ENCODE data around the gene CHST6. TPM values are rescaled to one million over a fixed set of nuclear protein-coding genes. Genes with fewer than 3 reads are reported as not detected.

The CHST6 gene
- total and polyA plus RNA-seq, 2 of the 8 experiments (the other 6 are each of a cell fraction or from before 2014, with no cell fraction given): 18.2 to 25.4 TPM

- peaks cover 0 to 6% (median under 1%) of the 10 kb centered on the region in 4 experiments; a peak in 3 of 7 replicates for H3K4me1 ChIP-seq (replicated peaks in 1 of 4; ENCODE audit: control insufficient read depth in 3 of 4, insufficient read depth in 4 of 4, low read length in 3 of 4)
- no peaks in the 10 kb centered on the region for H3K9me3 ChIP-seq (ENCODE audit: insufficient read depth in 2 of 2, low read depth in 1 of 2, low read length in 1 of 2)
- H4K8ac ChIP-seq (ENCODE audit: extremely low read depth, insufficient read depth, low read length): no peak overlapping the region
- H3K79me1 ChIP-seq (ENCODE audit: low read depth, low read length): peaks cover 3% of the 10 kb centered on the region; the same call in 1 of the 2 replicates
- H2BK15ac ChIP-seq (ENCODE audit: low read length): no peak overlapping the region
- H2BK12ac ChIP-seq (ENCODE audit: low read depth, low read length): no peak overlapping the region
- no peak overlapping the region for H2AK5ac ChIP-seq (ENCODE audit: low read depth, low read length)
- H3K27ac ChIP-seq (ENCODE audit: low read depth, low read length): no peak overlapping the region
- no peak overlapping the region for H2BK120ac ChIP-seq (replicated peaks; ENCODE audit: low read depth, low read length)
- no peak overlapping the region for H3K4ac ChIP-seq (replicated peaks; ENCODE audit: insufficient read length, low read depth, low read length)
- H2AFZ ChIP-seq (ENCODE audit: low read length): no peak overlapping the region
- H3K4me3 ChIP-seq (ENCODE audit: extremely low read depth in 1 of 4, insufficient read depth in 2 of 4, low read depth in 3 of 4, low read length in 4 of 4): no peak overlapping the region
- FAIRE-seq: no peak
- H3K18ac ChIP-seq (ENCODE audit: extremely low read depth, low read length): no peak overlapping the region
- H3K23ac ChIP-seq (ENCODE audit: insufficient read length): no peak overlapping the region
- peaks cover 0 to 5% of the 10 kb centered on the region in 2 experiments for H4K20me1 ChIP-seq (replicated peaks in 1 of 2; ENCODE audit: control insufficient read depth in 1 of 2, insufficient read depth in 2 of 2, low read length in 2 of 2)
- no peak overlapping the region for H3K4me2 ChIP-seq (ENCODE audit: insufficient read depth in 1 of 2, low read depth in 2 of 2, low read length in 2 of 2)
- no peak overlapping the region for H2BK5ac ChIP-seq (ENCODE audit: low read depth, low read length)
- no peak overlapping the region for H3K14ac ChIP-seq (ENCODE audit: insufficient read length)
- H3K27me3 ChIP-seq (replicated peaks in 1 of 4; ENCODE audit: control insufficient read depth in 3 of 4, extremely low read depth in 1 of 4, insufficient read depth in 3 of 4, low read length in 3 of 4): 0 out of 7 replicates have a peak, but pooled peaks cover 0 to 2% (median 0%) of the 10 kb centered on the region in 4 experiments
- TF ChIP-seq RAD21 (IDR thresholded peaks at IDR 0.05 in 1 of 2, conservative IDR thresholded peaks at IDR 0.05 in 1 of 2; ENCODE audit: low read depth in 2 of 2, low read length in 2 of 2) (peak; percentile 47 to 63), YY1 (IDR thresholded peaks at IDR 0.05; ENCODE audit: low read depth, low read length) (0 out of 2 replicates have a peak, but pooled peaks have one; percentile 41), BRCA1 (IDR thresholded peaks at IDR 0.05; ENCODE audit: low read depth, low read length) (no peak), HDAC2 (IDR thresholded peaks at IDR 0.05; ENCODE audit: borderline replicate concordance in 1 of 2, low read depth in 2 of 2, low read length in 2 of 2) (no peak), JUND (IDR thresholded peaks at IDR 0.05; ENCODE audit: low read length) (no peak), CTCF (IDR thresholded peaks at IDR 0.05; ENCODE audit: control extremely low read depth in 1 of 3, insufficient read depth in 1 of 3, low read depth in 1 of 3, low read length in 3 of 3) (peak; percentile 51 to 56 (median 54))
- peaks cover 0 to 3% of the 10 kb centered on the region in 2 experiments; a peak in 1 of 4 replicates for H3K79me2 ChIP-seq (ENCODE audit: control insufficient read depth in 1 of 2, insufficient read depth in 2 of 2, low read length in 2 of 2)
- ChIA-PET CTCF (ENCODE audit: partially characterized antibody) (interaction anchor here (0.6 to 12.3 kb wide), 9 partner anchors 9 to 102 kb away, joined by 3 to 127 read pairs (median 4); no protein-coding TSS in a partner anchor), POLR2A (ENCODE audit: partially characterized antibody) (interaction anchor here (1.0 kb wide), 1 partner anchor 34 kb away, joined by 3 read pairs; no protein-coding TSS in a partner anchor)
- H3K23me2 ChIP-seq (ENCODE audit: low read depth, low read length): peaks cover 6% of the 10 kb centered on the region; the same call in 1 of the 2 replicates
- H4K91ac ChIP-seq (replicated peaks; ENCODE audit: insufficient read length, low read length): no peak overlapping the region
- no peak overlapping the region for H2BK20ac ChIP-seq (ENCODE audit: low read length)
- 100% methylated on average over 1 of the region's 1 CpG; no CpG with 5 or more reads in 1 of the 2 experiments for WGBS, 2 experiments (ENCODE audit: extremely low coverage in 1 of 2, insufficient coverage in 1 of 2, insufficient read length in 1 of 2, insufficient replicate concordance in 2 of 2, low coverage in 1 of 2, low lambda C conversion rate in 2 of 2, missing lambda C conversion rate in 1 of 2)
- no peak overlapping the region for H3K9ac ChIP-seq (replicated peaks in 1 of 4; ENCODE audit: extremely low read depth in 1 of 4, low read depth in 3 of 4, low read length in 3 of 4)
- no peak overlapping the region for H3K56ac ChIP-seq (replicated peaks; ENCODE audit: insufficient read length, low read depth, low read length)
- 0 out of 8 replicates have a peak, but pooled peaks cover 0 to 2% (median 0%) of the 10 kb centered on the region in 4 experiments for H3K36me3 ChIP-seq (ENCODE audit: control insufficient read depth in 2 of 4, insufficient read depth in 4 of 4, low read length in 3 of 4)
- no peak overlapping the region for H4K5ac ChIP-seq (ENCODE audit: insufficient read length, low read depth, low read length)
- no peak for DNase-seq (ENCODE audit: low read depth in 1 of 2, low spot score in 2 of 2)
Measured at GRCh38 chr16:75491876-75492275, 3.4 kb downstream of the CHST6 start.
